ENCODE results near the gene RAB28.
"Not testable (repeated sequence)": the region's sequence is repeated elsewhere in the genome, so short reads cannot be mapped to it uniquely, and the experiment has no call there.

RAB28 gene

GRCh38 chr4:13445841-13446790 lies 38.0 kb downstream of the RAB28 start:
- no peak for DNase-seq

- no peak for DNase-seq
These were observed 42.6 kb downstream of the RAB28 start for GRCh38 chr4:13441506-13441905.

- no peak for DNase-seq
These were observed 47.2 kb downstream of the RAB28 start for GRCh38 chr4:13436962-13437361.

GRCh38 chr4:13432453-13432852 lies 51.7 kb downstream of the RAB28 start:
- DNase-seq = no peak

GRCh38 chr4:13430834-13431568 lies 53.1 kb downstream of the RAB28 start:
- DNase-seq = no peak

GRCh38 chr4:13427599-13428325 lies 56.4 kb downstream of the RAB28 start:
- DNase-seq = no peak

GRCh38 chr4:13415068-13415785 lies 68.9 kb downstream of the RAB28 start:
- no peak for DNase-seq

- DNase-seq = no peak
These were observed 70.3 kb downstream of the RAB28 start for GRCh38 chr4:13413729-13414437.

- DNase-seq = no peak
These were observed 72.2 kb downstream of the RAB28 start for GRCh38 chr4:13411942-13412341.

GRCh38 chr4:13409324-13409723 lies 74.8 kb downstream of the RAB28 start:
- no peak for DNase-seq

GRCh38 chr4:13406156-13406555 lies 78.0 kb downstream of the RAB28 start:
- DNase-seq = not testable (repeated sequence)

- no peak for DNase-seq
These were observed 80.3 kb downstream of the RAB28 start for GRCh38 chr4:13403833-13404232.

GRCh38 chr4:13403326-13403725 lies 80.8 kb downstream of the RAB28 start:
- no peak for DNase-seq

- no peak for DNase-seq
These were observed 84.9 kb downstream of the RAB28 start for GRCh38 chr4:13399257-13399656.

GRCh38 chr4:13396161-13396560 lies 88.0 kb downstream of the RAB28 start:
- DNase-seq = no peak

GRCh38 chr4:13389901-13390300 lies 94.2 kb downstream of the RAB28 start:
- not testable (repeated sequence) for DNase-seq

- no peak for DNase-seq
These were observed 97.6 kb downstream of the RAB28 start for GRCh38 chr4:13386405-13387107.

- no peak for DNase-seq
These were observed 100.1 kb downstream of the RAB28 start for GRCh38 chr4:13384055-13384454.

GRCh38 chr4:13378973-13379759 lies 105.0 kb downstream of the RAB28 start:
- DNase-seq = no peak

GRCh38 chr4:13371048-13371447 lies 113.1 kb downstream of the RAB28 start:
- no peak for DNase-seq
